ENCODE results near the gene IL1RN. TPM values are rescaled to one million over a fixed set of nuclear protein-coding genes. Genes with fewer than 3 reads are reported as not detected.

IL1RN gene
- total RNA-seq, 1 donor from 2014 or later: not detected

- Histone ChIP-seq H3K9ac (ENCODE audit: low read length) (no peak overlapping the region), H4K20me1 (ENCODE audit: insufficient read depth, low read length) (no peaks in the 10 kb centered on the region), H3K4me2 (ENCODE audit: low read length) (no peak overlapping the region), H3K9me3 (ENCODE audit: insufficient read depth, low read depth, low read length) (no peaks in the 10 kb centered on the region), H3K36me3 (ENCODE audit: insufficient read depth, low read length) (no peaks in the 10 kb centered on the region), H3K27ac (ENCODE audit: low read depth, low read length) (no peak overlapping the region), H3K27me3 (ENCODE audit: insufficient read depth, low read length) (no peaks in the 10 kb centered on the region), H3K4me1 (ENCODE audit: insufficient read depth, low read length) (peaks cover 7% of the 10 kb centered on the region), H2AFZ (ENCODE audit: low read depth, low read length) (no peak overlapping the region), H3K4me3 (ENCODE audit: insufficient read depth, low read depth, low read length) (no peak overlapping the region), H3K79me2 (ENCODE audit: insufficient read depth, low read length) (no peaks in the 10 kb centered on the region)
- H3K27ac Mint-ChIP-seq (ENCODE audit: unreplicated experiment): no peak overlapping the region
- DNase-seq (ENCODE audit: low read depth) (no peak), FAIRE-seq (no peak)
- H3K27me3 Mint-ChIP-seq (ENCODE audit: low read depth, unreplicated experiment): peaks cover 8% of the 10 kb centered on the region
- no peaks in the 10 kb centered on the region for H3K4me1 Mint-ChIP-seq (ENCODE audit: low read depth, unreplicated experiment)
- H3K36me3 Mint-ChIP-seq (ENCODE audit: low read depth, unreplicated experiment): no peaks in the 10 kb centered on the region
- H3K4me3 Mint-ChIP-seq (ENCODE audit: unreplicated experiment): no peak overlapping the region
- TF ChIP-seq, protein P1, sequence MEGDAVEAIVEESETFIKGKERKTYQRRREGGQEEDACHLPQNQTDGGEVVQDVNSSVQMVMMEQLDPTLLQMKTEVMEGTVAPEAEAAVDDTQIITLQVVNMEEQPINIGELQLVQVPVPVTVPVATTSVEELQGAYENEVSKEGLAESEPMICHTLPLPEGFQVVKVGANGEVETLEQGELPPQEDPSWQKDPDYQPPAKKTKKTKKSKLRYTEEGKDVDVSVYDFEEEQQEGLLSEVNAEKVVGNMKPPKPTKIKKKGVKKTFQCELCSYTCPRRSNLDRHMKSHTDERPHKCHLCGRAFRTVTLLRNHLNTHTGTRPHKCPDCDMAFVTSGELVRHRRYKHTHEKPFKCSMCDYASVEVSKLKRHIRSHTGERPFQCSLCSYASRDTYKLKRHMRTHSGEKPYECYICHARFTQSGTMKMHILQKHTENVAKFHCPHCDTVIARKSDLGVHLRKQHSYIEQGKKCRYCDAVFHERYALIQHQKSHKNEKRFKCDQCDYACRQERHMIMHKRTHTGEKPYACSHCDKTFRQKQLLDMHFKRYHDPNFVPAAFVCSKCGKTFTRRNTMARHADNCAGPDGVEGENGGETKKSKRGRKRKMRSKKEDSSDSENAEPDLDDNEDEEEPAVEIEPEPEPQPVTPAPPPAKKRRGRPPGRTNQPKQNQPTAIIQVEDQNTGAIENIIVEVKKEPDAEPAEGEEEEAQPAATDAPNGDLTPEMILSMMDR (IDR thresholded peaks at IDR 0.05; ENCODE audit: insufficient read depth, low read depth, low read length): no peak
- TF ChIP-seq EZH2 (IDR thresholded peaks at IDR 0.05; ENCODE audit: insufficient read depth, low read length): no peak
- H3K9me3 Mint-ChIP-seq (ENCODE audit: unreplicated experiment): peaks cover 2% of the 10 kb centered on the region
Measured at GRCh38 chr2:113133704-113134598, 6.6 kb downstream of the IL1RN start.

GRCh38 chr2:113134717-113135116 lies 7.3 kb downstream of the IL1RN start:
- no peaks in the 10 kb centered on the region for H3K9me3 ChIP-seq (ENCODE audit: insufficient read depth, low read depth, low read length)
- DNase-seq (ENCODE audit: low read depth) (no peak), FAIRE-seq (no peak)
- Mint-ChIP-seq H3K36me3 (ENCODE audit: low read depth, unreplicated experiment) (no peaks in the 10 kb centered on the region), H3K9me3 (ENCODE audit: unreplicated experiment) (peaks cover 2% of the 10 kb centered on the region), H3K27me3 (ENCODE audit: low read depth, unreplicated experiment) (peaks cover 3% of the 10 kb centered on the region), H3K4me3 (ENCODE audit: unreplicated experiment) (no peak overlapping the region), H3K27ac (ENCODE audit: unreplicated experiment) (no peak overlapping the region), H3K4me1 (ENCODE audit: low read depth, unreplicated experiment) (no peaks in the 10 kb centered on the region)
- H3K9ac ChIP-seq (ENCODE audit: low read length): no peak overlapping the region
- no peaks in the 10 kb centered on the region for H3K27me3 ChIP-seq (ENCODE audit: insufficient read depth, low read length)
- H3K4me2 ChIP-seq (ENCODE audit: low read length): no peak overlapping the region
- H3K79me2 ChIP-seq (ENCODE audit: insufficient read depth, low read length): no peaks in the 10 kb centered on the region
- no peak overlapping the region for H3K27ac ChIP-seq (ENCODE audit: low read depth, low read length)
- no peak overlapping the region for H3K4me3 ChIP-seq (ENCODE audit: insufficient read depth, low read depth, low read length)
- no peak overlapping the region for H2AFZ ChIP-seq (ENCODE audit: low read depth, low read length)
- H3K36me3 ChIP-seq (ENCODE audit: insufficient read depth, low read length): no peaks in the 10 kb centered on the region
- no peaks in the 10 kb centered on the region for H4K20me1 ChIP-seq (ENCODE audit: insufficient read depth, low read length)
- no peak for TF ChIP-seq EZH2 (IDR thresholded peaks at IDR 0.05; ENCODE audit: insufficient read depth, low read length)
- TF ChIP-seq, protein P1 (IDR thresholded peaks at IDR 0.05; ENCODE audit: insufficient read depth, low read depth, low read length): no peak
- H3K4me1 ChIP-seq (ENCODE audit: insufficient read depth, low read length): peaks cover 7% of the 10 kb centered on the region

DNA sequence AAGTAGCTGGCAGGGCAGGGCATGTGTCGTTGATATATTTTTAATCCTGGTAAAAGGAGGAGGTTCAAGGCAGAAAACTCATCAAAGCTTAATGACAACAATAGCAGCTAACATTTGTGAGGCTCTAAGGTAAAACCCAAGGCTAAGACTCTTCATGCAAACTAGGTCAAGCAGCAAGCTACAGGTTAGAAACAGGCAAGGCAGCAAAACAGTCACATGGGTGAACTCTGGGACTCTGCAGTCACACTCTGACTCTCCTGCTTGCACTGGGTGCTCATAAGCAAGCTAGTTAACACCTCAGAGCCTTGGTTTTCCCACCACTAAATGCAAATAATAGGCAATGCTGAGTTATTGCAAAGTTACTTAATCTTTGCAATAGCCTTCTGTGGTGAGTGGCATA lies 7.9 kb downstream of the IL1RN start:
- no peak overlapping the region for H3K27ac Mint-ChIP-seq (ENCODE audit: unreplicated experiment)
- no peaks in the 10 kb centered on the region for H3K9me3 ChIP-seq (ENCODE audit: insufficient read depth, low read depth, low read length)
- H3K36me3 ChIP-seq (ENCODE audit: insufficient read depth, low read length): no peaks in the 10 kb centered on the region
- no peaks in the 10 kb centered on the region for H3K36me3 Mint-ChIP-seq (ENCODE audit: low read depth, unreplicated experiment)
- peaks cover 2% of the 10 kb centered on the region for H3K9me3 Mint-ChIP-seq (ENCODE audit: unreplicated experiment)
- H2AFZ ChIP-seq (ENCODE audit: low read depth, low read length): no peak overlapping the region
- FAIRE-seq (no peak), DNase-seq (ENCODE audit: low read depth) (no peak)
- no peaks in the 10 kb centered on the region for H3K4me1 Mint-ChIP-seq (ENCODE audit: low read depth, unreplicated experiment)
- no peaks in the 10 kb centered on the region for H4K20me1 ChIP-seq (ENCODE audit: insufficient read depth, low read length)
- no peak overlapping the region for H3K4me3 ChIP-seq (ENCODE audit: insufficient read depth, low read depth, low read length)
- no peak overlapping the region for H3K4me3 Mint-ChIP-seq (ENCODE audit: unreplicated experiment)
- H3K4me2 ChIP-seq (ENCODE audit: low read length): no peak overlapping the region
- H3K4me1 ChIP-seq (ENCODE audit: insufficient read depth, low read length): peaks cover 7% of the 10 kb centered on the region
- no peak overlapping the region for H3K27ac ChIP-seq (ENCODE audit: low read depth, low read length)
- no peaks in the 10 kb centered on the region for H3K27me3 ChIP-seq (ENCODE audit: insufficient read depth, low read length)
- no peak overlapping the region for H3K9ac ChIP-seq (ENCODE audit: low read length)
- H3K79me2 ChIP-seq (ENCODE audit: insufficient read depth, low read length): no peaks in the 10 kb centered on the region
- H3K27me3 Mint-ChIP-seq (ENCODE audit: low read depth, unreplicated experiment): peaks cover 3% of the 10 kb centered on the region
- TF ChIP-seq EZH2 (IDR thresholded peaks at IDR 0.05; ENCODE audit: insufficient read depth, low read length): no peak
- TF ChIP-seq, protein P1 (IDR thresholded peaks at IDR 0.05; ENCODE audit: insufficient read depth, low read depth, low read length): no peak
